ENCODE results near the gene PHF8.

The PHF8 gene

DNA sequence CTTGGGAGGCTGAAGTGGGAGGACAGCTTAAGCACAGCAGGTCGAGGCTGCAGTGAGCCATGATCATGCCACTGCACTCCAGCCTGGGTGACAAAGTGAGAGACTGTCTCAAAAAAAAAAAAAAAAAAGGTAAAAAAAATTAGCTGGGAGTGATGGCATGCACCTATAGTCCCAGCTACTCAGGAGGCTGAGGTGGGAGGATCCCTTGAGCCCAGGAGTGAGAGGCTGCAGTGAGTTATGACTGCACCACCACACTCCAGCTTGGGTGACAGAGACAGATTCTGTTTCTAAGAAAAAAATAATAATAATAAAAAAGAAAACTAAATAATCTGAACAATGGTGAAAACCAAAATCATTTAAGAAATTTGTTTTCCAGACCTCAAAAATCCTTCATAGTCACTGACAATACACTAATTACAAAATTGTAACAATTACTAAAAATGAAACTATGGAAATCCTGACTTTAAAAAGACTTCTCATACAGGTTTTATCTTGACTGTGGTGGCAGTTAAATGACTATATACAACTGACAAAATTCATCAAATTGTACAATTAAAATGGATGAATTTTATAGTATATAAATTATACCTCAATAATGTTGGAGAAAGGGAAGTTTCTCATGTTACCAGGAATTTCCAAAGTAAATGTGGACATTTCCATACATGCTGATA lies 31.3 kb downstream of the PHF8 start:
- no peak for DNase-seq

DNA sequence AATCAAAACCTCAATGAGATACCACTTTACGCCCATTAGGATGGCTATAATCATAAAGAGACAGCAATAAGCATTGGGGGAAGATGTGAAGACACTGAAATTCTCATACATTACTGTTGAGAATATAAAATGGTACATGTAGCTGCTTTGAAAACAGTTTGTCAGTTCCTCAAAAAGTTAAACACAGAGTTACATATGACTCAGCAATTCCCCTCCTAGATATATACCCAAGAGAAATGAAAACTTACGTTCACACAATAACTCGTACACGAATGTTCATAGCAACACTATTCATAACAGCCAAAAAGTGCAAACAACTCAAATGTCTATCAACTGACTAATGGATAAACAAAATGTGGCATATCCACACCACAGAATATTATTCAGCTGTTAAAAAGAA lies 36.6 kb downstream of the PHF8 start:
- DNase-seq: no peak

DNA sequence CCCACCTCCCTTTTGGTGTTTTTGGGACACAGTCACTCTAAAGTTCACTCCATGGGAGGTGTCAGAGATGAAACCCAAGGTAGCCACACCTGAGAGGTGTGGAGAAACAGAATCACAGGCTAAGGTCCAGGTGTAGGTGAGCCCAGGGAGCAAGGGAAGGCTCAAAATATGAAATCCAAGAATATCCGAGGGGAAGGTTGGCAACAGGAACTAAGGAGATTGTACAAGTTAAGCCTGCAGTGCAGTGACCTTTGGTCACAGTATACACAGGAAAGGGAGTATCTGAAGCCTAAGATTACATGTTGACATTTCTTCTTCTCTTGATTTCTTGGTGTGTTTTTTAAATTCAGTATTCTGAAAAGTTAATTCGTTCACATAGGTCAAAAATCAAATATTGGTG lies 46.5 kb downstream of the PHF8 start:
- DNase-seq: no peak

DNA sequence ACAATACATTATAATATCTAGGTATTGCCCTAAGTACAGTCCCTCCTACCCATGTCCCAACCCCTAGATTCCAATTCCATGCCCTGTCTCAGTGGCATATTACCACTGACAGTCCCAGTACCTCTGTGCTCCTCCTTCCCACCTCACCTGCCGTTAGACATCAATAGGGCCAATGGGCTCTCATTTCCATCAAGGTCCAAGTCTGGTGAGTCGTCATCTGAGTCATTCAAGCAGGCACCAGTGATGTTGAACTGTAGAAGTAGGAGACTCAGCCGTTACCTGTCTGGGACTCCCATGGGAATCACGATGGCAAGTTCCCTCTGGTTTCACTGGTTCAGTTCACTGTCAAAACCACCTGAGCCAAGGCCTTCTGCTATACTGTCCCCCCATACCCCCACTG lies 51.7 kb downstream of the PHF8 start:
- no peak for DNase-seq

DNA sequence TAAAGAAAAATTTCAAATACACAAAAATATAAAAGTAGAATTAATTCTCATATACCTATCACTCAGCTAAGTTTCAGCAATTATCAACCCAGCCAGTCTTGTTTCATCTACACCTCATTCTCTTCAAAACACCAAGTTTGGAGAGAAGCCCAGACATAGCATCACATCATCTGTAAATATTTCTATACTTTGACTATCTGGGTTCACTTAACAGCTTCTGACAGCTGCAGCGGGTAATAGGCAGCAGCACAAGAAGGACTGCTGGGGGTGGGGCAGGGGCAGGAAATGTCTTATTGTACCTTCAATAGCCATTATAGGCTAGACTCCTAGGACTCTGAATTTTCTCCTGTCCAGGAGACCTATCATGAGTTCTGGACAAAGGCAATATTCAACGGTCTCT lies 54.1 kb downstream of the PHF8 start:
- DNase-seq: no peak

DNA sequence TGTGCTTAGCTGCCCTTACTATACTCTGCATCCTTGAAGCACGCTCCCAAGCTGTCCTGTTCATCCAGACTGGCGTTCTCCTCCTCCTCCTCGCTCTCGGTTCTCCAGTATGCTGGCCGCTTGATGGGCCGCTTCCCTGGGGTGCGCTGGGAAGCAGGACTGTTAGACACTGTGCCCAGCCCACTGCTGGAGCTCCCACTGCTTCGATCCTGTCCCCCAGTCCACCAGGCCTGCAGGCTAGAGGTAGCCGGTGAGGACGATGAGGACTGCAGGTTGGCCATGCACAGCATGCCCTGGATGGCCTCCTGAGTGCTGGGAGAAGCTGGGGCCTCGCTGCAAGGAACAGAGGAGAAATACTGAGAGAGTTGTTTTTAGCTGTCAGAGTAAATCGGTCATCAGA lies 59.4 kb downstream of the PHF8 start:
- DNase-seq: no peak

DNA sequence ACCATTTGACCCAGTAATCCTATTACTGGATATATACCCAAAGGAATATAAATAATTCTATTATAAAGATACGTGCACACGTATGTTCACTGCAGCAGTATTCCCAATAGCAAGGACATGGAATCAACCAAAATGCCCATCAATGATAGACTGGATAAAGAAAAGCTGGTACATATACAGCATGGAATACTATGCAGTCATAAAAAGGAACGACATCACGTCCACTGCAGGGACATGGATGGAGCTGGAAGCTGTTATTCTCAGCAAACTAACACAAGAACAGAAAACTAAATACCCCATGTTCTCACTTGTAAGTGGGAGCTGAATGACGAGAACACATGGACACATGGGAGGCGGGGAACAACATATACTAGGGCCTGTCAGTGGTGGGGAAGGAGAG lies 69.7 kb downstream of the PHF8 start:
- no peak for DNase-seq

DNA sequence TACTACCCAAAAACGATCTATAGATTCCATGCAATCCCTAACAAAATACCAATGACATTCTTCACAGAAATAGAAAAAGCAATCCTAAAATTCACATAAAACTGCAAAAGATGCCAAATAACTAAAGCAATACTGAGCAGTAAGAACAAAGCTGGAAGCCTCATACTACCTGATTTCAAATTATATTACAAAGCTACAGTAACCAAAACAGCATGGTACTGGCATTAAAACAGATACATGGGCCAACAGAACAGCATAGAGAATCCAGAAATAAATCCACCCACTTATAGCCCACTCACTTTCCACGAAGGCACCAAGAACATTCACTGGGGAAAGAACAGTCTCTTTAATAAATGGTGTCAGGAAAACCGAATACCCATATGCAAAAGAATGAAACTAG lies 74.7 kb downstream of the PHF8 start:
- no peak for DNase-seq

DNA sequence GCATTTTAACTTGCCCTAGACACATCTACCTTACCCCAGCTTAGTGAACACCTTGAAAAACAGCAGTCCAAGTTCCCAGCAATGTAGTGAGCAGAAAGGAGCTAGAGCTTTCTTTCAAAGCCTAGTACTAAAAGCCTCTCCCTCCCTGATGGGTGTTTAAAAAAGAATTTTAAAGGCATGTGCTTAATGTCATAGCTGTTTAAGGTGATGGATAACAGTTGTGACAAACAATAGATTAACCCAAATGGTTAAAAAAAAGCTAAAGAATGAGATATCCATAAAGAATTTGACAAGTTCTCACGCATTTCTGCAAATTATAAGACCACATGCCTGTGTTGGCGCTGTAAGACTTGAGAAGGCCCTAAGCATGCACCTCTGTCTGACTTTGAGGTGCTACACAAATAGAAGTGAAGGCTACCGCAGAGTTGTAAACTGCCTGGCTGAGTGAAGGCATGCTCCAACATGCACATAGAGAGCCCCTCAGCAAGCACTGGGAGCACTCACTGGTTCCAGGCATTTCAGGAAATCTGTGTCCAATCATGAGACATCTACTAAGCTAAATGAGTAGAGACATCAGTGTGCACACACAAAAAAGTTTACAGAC lies 94.0 kb downstream of the PHF8 start:
- DNase-seq: no peak

DNA sequence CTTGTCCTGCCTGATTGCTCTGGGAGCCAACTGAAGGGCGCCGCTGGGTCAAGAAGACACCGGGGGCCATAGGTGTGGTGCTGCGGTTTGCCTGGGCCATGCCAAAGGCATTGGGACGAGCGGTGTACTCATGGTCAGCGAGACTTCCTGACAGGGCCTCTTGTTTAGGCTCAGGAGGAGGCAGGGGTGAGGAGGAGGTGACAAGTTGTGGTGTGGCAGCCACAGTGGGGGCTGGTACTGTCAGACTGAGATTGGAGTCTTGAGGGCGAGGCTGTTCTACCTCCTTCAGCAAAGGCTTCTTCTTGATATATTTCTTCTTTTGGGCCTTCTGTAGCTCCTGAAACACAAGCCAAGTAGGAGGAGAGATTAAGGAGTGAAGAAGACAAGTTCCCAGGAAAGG lies 104.1 kb downstream of the PHF8 start:
- no peak for DNase-seq

DNA sequence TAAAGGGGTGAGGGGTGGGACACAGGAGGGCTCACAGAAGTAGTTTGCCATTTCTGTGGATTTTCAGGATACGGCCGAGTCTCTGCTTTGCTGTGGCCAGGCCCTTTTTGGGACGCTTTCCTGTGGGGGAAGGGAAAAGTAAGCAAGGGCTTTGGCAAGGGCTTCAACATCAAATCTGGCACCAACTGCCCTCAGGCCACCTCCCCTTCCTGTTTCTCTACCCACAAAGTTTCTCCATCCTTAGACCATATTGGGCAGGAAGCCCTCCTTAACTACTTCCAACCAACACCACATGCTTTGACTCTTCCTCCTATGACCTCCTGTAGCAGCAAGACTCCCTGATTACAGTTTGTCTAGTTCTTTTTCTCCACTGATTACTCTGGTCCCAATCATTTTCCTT lies 105.1 kb downstream of the PHF8 start:
- DNase-seq: no peak

DNA sequence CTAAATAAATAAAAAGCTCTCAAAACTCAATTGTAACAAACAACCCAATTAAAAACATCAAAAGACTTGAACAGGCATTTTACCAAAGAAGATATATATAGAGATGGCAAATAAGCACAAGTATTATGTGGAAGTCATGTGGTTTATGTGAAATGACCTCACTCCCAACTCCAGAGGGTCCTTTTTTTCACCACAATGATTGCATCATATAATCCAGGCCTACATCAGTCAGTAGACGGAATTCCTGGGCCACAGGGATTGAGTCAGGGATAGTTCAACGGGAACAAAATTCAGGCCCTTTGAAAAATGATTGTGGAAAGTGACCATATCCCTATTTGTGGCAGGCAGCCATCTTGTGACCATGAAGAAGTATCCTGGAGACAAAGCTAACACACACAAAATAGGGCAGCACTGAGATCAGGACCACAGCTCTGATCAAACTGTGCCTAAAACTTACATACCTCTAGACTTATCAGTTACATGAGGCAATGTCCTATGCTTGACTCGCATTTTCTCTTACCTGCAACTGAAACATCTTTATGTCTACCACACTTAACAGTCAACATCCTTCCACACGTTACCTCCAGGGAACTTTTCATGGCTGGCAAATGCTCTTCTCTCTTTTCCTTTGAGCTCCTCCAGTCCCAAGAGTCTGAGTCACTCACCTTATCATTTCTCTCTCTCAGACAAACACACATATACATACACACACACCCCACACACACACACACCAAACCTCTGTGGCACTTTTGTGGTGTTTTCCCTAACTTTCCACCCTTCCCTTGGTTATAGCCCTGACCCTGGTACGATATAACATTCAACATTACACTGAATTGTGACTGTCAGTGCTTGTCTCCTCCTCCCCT lies 113.5 kb downstream of the PHF8 start:
- DNase-seq: no peak

DNA sequence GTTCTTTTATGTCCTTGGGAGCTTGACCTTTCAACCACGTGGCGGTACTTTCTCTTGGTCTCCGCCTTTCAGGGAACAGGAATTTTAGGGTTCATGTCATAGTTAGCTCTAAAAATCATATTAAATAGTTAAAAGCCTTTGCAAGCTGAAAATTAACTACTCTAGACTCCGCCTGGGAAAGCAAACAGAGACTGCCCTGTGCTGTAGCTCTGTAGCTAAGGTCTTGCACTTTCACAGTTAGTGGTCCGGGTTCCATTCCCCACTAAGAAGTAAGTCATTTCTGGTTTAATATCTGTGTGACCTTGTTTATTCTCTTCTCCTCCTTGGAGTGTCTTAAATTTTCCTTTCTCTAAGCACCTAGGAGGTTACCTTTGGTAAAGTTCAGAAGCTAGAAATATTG lies 118.2 kb downstream of the PHF8 start:
- no peak for DNase-seq

DNA sequence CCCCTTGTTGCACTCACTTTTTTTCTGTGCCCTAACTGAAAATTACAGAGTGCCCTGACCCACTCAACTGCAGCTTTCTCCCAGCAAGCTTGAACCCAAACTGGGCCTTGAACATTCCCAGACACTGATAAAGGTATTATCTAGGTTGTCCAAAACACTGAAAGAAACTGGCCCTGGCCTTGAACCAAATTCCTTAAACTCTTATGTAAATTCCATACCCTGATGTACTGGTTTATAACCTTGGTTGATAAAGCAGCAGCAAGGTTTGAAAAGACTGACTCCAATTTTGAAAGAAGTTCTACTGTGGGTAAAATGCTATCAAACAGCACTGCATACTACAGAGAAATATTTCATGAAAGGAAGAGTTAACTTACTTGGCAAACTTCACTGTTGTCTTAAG lies 125.6 kb downstream of the PHF8 start:
- no peak for DNase-seq

DNA sequence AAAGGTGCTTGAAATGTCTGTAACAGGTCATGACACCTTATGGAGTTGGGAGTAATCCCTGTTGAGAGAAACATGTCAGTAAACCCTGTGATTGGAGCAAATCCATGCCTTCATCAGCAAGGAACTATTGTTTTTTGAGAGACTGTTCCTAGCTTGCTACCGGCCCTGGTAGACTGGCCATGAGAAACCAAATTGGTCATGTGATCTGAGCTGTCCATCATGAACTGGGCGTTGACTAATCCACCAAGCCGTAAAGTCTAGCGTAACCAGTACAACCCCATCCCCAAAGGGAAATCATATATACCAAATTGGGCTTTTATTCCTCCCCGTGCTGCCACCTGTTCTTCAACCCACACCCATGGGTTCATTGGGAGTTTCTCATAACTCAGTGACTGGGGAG lies 143.7 kb downstream of the PHF8 start:
- no peak for DNase-seq

DNA sequence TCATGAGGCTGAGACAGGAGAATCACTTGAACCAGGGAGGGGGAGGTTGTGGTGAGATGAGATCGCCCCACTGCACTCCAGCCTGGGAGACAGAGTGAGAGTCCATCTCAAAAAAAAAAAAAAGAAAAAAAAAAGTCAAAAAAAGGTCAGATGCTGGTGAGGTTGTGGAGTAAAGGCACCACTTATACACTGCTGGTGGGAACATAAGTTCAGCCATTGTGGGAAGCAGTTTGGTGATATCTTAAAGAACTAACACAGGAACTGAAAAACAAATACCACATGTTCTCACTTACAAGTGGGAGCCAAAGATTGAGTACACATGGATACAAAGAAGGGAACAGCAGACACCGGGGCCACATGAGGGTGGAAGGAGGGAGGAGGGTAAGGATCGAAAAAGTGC lies 149.0 kb downstream of the PHF8 start:
- no peak for DNase-seq

All from right hindlimb (tissue), 1 donor.